ENCODE measurements around the gene FBXO8. TPM values are rescaled to one million over a fixed set of nuclear protein-coding genes. Genes with fewer than 3 reads are reported as not detected.
A peak's percentile ranks its signal among the peaks of the same experiment; 100 is the strongest.

Gene FBXO8
- total RNA-seq, 3 donors from 2014 or later (not counting 1 experiment from before 2014, with no cell fraction given), result 12.3 to 15.2 (median 14.8) TPM

DNA sequence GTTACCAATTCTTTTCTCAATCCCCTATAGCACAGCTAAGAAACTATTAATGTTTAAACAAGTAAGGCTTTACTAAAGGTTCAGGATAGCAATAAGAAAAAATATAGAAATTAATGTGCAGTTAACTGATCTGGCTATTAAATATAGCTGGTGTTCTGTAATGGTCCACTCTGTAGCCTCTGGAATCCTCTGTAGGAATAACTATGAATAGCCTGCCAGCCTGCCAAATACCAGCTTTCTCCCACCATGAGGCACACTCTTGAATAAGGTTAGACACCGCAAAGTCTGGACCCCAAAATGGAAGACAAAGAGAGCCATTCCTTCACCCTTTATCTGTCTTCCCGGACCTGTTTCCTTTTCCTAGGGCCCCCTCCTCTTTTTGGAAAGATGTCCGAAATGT, 30.8 kb upstream of the FBXO8 start:
- Mint-ChIP-seq H3K27ac (no peak overlapping the region), H3K4me1 (peaks cover 10% of the 10 kb centered on the region in 2 donors), H3K9me3 (no peaks in the 10 kb centered on the region), H3K27me3 (ENCODE audit: low read depth in 2 of 2) (no peaks in the 10 kb centered on the region), H3K4me3 (no peak overlapping the region), H3K36me3 (no peaks in the 10 kb centered on the region)
- peaks cover 25% of the 10 kb centered on the region for H3K36me3 ChIP-seq (ENCODE audit: control insufficient read depth, insufficient read depth, low read length)
- ATAC-seq (no peak), DNase-seq (no peak)
- H3K27me3 ChIP-seq (ENCODE audit: control insufficient read depth, insufficient read depth, low read length), result no peaks in the 10 kb centered on the region
- no peak overlapping the region for H3K4me3 ChIP-seq (ENCODE audit: low read length)
- 100% methylated on average over 3 of the region's 3 CpGs for WGBS (ENCODE audit: insufficient coverage)
- no peaks in the 10 kb centered on the region for H3K9me3 ChIP-seq (ENCODE audit: control insufficient read depth, insufficient read depth, low read length)
- H3K4me1 ChIP-seq (ENCODE audit: control insufficient read depth, insufficient read depth, low read length), result no peaks in the 10 kb centered on the region
- TF ChIP-seq, protein P1, sequence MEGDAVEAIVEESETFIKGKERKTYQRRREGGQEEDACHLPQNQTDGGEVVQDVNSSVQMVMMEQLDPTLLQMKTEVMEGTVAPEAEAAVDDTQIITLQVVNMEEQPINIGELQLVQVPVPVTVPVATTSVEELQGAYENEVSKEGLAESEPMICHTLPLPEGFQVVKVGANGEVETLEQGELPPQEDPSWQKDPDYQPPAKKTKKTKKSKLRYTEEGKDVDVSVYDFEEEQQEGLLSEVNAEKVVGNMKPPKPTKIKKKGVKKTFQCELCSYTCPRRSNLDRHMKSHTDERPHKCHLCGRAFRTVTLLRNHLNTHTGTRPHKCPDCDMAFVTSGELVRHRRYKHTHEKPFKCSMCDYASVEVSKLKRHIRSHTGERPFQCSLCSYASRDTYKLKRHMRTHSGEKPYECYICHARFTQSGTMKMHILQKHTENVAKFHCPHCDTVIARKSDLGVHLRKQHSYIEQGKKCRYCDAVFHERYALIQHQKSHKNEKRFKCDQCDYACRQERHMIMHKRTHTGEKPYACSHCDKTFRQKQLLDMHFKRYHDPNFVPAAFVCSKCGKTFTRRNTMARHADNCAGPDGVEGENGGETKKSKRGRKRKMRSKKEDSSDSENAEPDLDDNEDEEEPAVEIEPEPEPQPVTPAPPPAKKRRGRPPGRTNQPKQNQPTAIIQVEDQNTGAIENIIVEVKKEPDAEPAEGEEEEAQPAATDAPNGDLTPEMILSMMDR (IDR thresholded peaks at IDR 0.05), result no peak
- H3K27ac ChIP-seq (ENCODE audit: low read length), result no peak overlapping the region
- intact Hi-C loops (cut with micrococcal nuclease), result no loop called here

DNA sequence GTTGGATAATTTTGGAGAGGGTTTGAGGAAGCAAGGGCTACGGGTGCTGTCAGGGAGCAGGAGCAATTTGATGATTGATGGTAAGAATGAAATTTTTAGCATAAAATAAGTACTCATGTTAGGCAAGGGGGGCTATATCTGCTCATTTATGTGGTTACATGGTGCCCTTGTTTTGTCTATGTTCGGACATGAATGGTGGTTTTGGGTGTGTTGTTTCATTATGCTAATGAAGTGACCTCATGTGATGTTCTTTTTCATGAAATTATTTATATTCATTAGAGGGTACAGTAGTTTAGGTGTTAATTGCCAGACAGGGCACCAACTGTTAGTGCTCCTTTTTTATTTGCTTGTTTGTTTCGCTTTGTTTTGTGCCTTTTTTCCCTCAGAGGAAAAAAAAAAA, 29.5 kb upstream of the FBXO8 start:
- Mint-ChIP-seq H3K4me3 (no peak overlapping the region), H3K4me1 (peaks cover 10% of the 10 kb centered on the region in 2 donors), H3K27ac (peak overlapping the region in 1 of 2 donors; percentile 55), H3K9me3 (no peaks in the 10 kb centered on the region), H3K36me3 (no peaks in the 10 kb centered on the region), H3K27me3 (ENCODE audit: low read depth in 2 of 2) (no peaks in the 10 kb centered on the region)
- TF ChIP-seq, protein P1 (IDR thresholded peaks at IDR 0.05), result no peak
- intact Hi-C loops (cut with micrococcal nuclease), result no loop called here
- Histone ChIP-seq H3K27me3 (ENCODE audit: control insufficient read depth, insufficient read depth, low read length) (no peaks in the 10 kb centered on the region), H3K36me3 (ENCODE audit: control insufficient read depth, insufficient read depth, low read length) (peaks cover 24% of the 10 kb centered on the region), H3K4me1 (ENCODE audit: control insufficient read depth, insufficient read depth, low read length) (no peaks in the 10 kb centered on the region), H3K4me3 (ENCODE audit: low read length) (no peak overlapping the region), H3K9me3 (ENCODE audit: control insufficient read depth, insufficient read depth, low read length) (no peaks in the 10 kb centered on the region), H3K27ac (ENCODE audit: low read length) (no peak overlapping the region)
- ATAC-seq (no peak), DNase-seq (no peak)
- WGBS (ENCODE audit: insufficient coverage), result 75% methylated on average over 3 of the region's 3 CpGs

DNA sequence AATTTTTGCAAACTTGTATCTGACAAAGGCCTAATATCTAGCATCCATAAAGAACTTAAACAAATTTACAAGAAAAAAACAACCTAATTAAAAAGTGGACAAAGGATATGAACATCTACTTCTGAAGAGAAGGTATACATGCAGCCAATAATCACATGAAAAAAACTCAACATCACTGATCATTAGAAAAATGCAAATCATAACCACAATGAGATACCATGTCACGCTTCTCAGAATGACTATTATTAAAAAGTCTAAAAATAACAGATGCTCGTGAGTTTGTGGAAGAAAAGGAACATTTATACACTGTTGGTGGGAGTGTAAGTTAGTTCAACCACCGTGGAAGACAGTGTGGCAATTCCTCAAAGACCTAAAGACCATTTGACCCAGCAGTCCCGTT, 24.2 kb upstream of the FBXO8 start:
- Histone ChIP-seq H3K36me3 (ENCODE audit: control insufficient read depth, insufficient read depth, low read length) (peaks cover 33% of the 10 kb centered on the region), H3K4me3 (ENCODE audit: low read length) (no peak overlapping the region), H3K27me3 (ENCODE audit: control insufficient read depth, insufficient read depth, low read length) (no peaks in the 10 kb centered on the region), H3K4me1 (ENCODE audit: control insufficient read depth, insufficient read depth, low read length) (no peaks in the 10 kb centered on the region), H3K27ac (ENCODE audit: low read length) (no peak overlapping the region), H3K9me3 (ENCODE audit: control insufficient read depth, insufficient read depth, low read length) (no peaks in the 10 kb centered on the region)
- 87% methylated on average over 3 of the region's 4 CpGs for WGBS (ENCODE audit: insufficient coverage)
- DNase-seq, result no peak
- intact Hi-C loops (cut with micrococcal nuclease), result no loop called here
- Mint-ChIP-seq H3K9me3 (no peaks in the 10 kb centered on the region), H3K4me1 (peaks cover 2 to 3% of the 10 kb centered on the region in 2 donors), H3K4me3 (no peak overlapping the region), H3K27ac (no peak overlapping the region), H3K36me3 (peaks cover 11% of the 10 kb centered on the region), H3K27me3 (ENCODE audit: low read depth in 2 of 2) (no peaks in the 10 kb centered on the region)
- ATAC-seq, result no peak
- TF ChIP-seq, protein P1 (IDR thresholded peaks at IDR 0.05), result no peak

DNA sequence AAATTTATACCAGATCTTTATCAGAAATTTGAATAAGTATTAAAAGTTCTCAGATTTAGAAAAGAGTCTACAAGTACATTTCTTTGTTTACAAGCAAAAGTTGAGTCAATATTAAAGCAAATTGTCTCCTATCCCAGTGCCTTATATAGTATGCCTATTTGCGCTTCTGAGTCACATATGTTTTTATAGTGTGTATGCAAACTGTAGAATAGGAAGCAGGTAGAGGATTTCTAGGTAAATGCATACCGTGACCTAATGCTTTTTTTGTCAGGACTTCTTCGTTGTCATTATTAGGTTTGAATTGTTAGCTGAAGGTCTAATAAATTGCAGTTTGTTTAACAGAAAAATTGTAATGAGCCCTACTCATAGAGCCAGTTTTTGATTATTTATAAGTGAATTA, 22.5 kb upstream of the FBXO8 start:
- no peak for DNase-seq
- 100% methylated on average over 3 of the region's 3 CpGs for WGBS (ENCODE audit: insufficient coverage)
- H3K36me3 ChIP-seq (ENCODE audit: control insufficient read depth, insufficient read depth, low read length), result peaks cover 28% of the 10 kb centered on the region

More for the DNA sequence above, 22.5 kb upstream of the FBXO8 start:
- Histone ChIP-seq H3K27ac (ENCODE audit: low read length) (no peak overlapping the region), H3K4me3 (ENCODE audit: low read length) (no peak overlapping the region), H3K27me3 (ENCODE audit: control insufficient read depth, insufficient read depth, low read length) (no peaks in the 10 kb centered on the region), H3K9me3 (ENCODE audit: control insufficient read depth, insufficient read depth, low read length) (no peaks in the 10 kb centered on the region), H3K4me1 (ENCODE audit: control insufficient read depth, insufficient read depth, low read length) (no peaks in the 10 kb centered on the region)
- no peaks in the 10 kb centered on the region for H3K27me3 Mint-ChIP-seq (ENCODE audit: low read depth in 2 of 2)
- intact Hi-C loops (cut with micrococcal nuclease), result no loop called here
- H3K4me1 Mint-ChIP-seq, result no peaks in the 10 kb centered on the region
- no peak overlapping the region for H3K27ac Mint-ChIP-seq
- H3K36me3 Mint-ChIP-seq, result peaks cover 11% of the 10 kb centered on the region
- no peak for ATAC-seq
- H3K4me3 Mint-ChIP-seq, result no peak overlapping the region
- TF ChIP-seq, protein P1 (IDR thresholded peaks at IDR 0.05), result no peak
- H3K9me3 Mint-ChIP-seq, result no peaks in the 10 kb centered on the region

All from natural killer cell (primary cell).